ENCODE data around the gene PEX10. TPM values are rescaled to one million over a fixed set of nuclear protein-coding genes. Genes with fewer than 3 reads are reported as not detected.

The PEX10 gene
- total RNA-seq, 2 donors from 2014 or later, result 35.6 TPM

DNA sequence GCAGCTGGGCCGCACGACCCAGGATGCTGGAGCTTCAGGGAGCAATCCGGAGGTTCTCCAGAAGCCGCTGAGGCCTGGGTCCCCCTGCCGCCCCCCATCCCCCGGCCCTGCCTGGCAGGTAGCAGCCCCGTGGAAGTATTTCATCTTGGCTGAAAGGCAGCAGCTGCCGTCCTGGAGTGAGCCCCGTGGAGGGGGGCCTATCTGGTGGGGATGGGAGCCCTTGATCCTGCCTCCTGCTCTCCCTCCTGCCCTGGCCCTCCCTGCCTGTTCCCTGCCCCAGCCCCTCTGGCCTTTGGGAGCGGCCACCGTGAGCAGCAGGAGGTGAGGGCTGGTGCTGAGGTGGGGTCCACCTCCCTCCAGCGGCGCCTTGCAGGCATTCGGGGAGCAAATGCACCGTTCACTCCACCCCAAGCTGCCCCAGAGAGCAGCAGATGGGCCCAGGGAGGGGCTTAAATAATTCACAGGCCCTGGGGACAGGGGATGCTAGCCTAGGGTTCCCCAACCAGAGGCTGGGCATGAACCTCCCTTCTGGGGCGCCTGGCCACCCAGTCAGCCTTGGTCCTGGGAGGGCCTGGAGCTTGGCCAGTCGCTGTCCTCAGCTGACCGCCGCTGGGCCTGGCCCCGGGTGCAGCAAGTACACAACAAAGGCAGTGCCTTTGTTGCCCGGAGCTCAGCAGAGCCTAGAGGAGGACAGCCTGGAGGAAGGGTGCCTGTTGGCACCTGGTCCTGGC lies 40.0 kb upstream of the PEX10 start:
- Mint-ChIP-seq H3K36me3 (ENCODE audit: low read depth) (no peaks in the 10 kb centered on the region), H3K9me3 (no peaks in the 10 kb centered on the region)
- H3K27ac ChIP-seq (ENCODE audit: low read depth, low read length), result no peak overlapping the region

DNA sequence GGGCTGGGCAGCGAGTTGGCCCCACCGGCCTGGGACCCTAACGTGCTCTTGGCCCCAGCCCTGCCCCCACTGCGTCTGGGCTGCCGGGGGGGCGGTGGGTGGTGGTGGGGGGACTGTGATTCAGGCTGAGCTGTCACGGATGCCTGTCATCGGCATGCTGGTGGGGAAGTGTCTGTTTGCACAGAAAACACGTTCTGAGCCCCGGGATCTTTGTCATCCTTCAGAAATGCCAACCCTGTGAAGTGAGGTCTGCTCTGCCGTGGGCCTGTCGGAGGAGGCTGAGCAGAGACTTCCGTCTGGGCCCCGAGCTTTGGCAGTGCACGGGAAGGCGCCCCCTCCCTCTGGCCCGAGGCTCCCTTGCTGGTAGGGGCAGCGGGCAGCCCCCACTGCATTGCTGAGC lies 39.4 kb upstream of the PEX10 start:
- H3K27ac ChIP-seq (ENCODE audit: low read depth, low read length), result no peak overlapping the region

More for the DNA sequence above, 40.0 kb upstream of the PEX10 start:
- no peak overlapping the region for H3K4me3 Mint-ChIP-seq
- Histone ChIP-seq H3K36me3 (ENCODE audit: control insufficient read depth, insufficient read depth, low read length) (no peaks in the 10 kb centered on the region), H3K4me1 (ENCODE audit: control insufficient read depth, insufficient read depth, low read length) (no peaks in the 10 kb centered on the region), H3K9ac (ENCODE audit: extremely low read depth, low read length, poor library complexity, severe bottlenecking) (no peak overlapping the region), H3K4me3 (ENCODE audit: low read length) (no peak overlapping the region), H3K27me3 (ENCODE audit: control insufficient read depth, insufficient read depth, low read length, poor library complexity, severe bottlenecking) (no peaks in the 10 kb centered on the region), H3K9me3 (ENCODE audit: control insufficient read depth, low read length) (no peaks in the 10 kb centered on the region)
- H3K4me1 Mint-ChIP-seq, result no peaks in the 10 kb centered on the region
- H3K27me3 Mint-ChIP-seq (ENCODE audit: insufficient read depth), result no peaks in the 10 kb centered on the region
- no peak overlapping the region for H3K27ac Mint-ChIP-seq
- no peak for DNase-seq
- TF ChIP-seq, protein P1, sequence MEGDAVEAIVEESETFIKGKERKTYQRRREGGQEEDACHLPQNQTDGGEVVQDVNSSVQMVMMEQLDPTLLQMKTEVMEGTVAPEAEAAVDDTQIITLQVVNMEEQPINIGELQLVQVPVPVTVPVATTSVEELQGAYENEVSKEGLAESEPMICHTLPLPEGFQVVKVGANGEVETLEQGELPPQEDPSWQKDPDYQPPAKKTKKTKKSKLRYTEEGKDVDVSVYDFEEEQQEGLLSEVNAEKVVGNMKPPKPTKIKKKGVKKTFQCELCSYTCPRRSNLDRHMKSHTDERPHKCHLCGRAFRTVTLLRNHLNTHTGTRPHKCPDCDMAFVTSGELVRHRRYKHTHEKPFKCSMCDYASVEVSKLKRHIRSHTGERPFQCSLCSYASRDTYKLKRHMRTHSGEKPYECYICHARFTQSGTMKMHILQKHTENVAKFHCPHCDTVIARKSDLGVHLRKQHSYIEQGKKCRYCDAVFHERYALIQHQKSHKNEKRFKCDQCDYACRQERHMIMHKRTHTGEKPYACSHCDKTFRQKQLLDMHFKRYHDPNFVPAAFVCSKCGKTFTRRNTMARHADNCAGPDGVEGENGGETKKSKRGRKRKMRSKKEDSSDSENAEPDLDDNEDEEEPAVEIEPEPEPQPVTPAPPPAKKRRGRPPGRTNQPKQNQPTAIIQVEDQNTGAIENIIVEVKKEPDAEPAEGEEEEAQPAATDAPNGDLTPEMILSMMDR (conservative IDR thresholded peaks at IDR 0.05), result no peak
- WGBS, 2 experiments (ENCODE audit: insufficient coverage in 1 of 2, insufficient read length in 1 of 2), result 85 to 87% methylated on average over 11 to 21 of the region's 21 CpGs

DNA sequence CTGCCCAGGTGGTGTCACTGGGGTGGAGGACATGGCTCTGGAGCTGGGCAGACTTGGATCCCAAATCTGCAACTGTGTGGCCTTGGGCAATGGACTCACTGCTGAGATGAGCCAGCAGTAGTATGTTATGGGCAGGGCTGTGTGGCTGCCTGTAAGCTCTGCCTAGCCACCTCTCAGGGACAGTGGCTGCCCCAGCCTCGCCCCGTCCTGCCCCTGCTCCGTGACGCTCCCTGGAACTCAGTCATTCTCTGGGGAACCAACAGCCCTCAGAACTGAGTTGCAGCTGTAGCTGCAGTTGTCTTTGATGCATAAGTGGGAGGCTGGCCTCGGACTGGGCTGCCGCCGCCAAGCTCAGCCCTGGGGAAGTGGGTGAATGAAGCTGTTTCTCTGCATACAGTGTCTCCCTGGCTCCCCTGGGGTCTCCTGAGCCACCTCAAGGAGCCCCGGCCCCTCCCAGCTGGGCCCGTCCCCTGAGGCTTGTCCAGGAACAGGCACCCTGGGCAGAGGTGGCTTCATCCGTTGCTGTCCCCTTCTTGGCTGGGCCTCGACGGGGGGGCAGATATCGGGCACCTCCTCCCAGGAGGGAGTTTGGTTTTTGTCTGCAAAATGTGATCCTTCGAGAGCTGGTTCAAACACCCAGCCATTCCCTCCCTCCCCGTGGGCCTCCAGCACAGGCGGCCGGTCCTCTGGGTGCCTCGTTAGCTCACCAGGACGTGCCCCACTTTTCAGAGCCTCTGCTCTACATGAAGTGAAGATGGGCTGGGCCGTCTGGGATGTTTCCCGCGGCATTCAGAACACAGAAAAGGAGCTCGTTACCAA lies 37.5 kb upstream of the PEX10 start:
- no peak for DNase-seq
- H3K9me3 ChIP-seq (ENCODE audit: control insufficient read depth, low read length), result no peaks in the 10 kb centered on the region
- Mint-ChIP-seq H3K4me3 (no peak overlapping the region), H3K4me1 (no peaks in the 10 kb centered on the region), H3K36me3 (ENCODE audit: low read depth) (no peaks in the 10 kb centered on the region), H3K27me3 (ENCODE audit: insufficient read depth) (peaks cover 6% of the 10 kb centered on the region), H3K9me3 (no peaks in the 10 kb centered on the region), H3K27ac (no peak overlapping the region)
- H3K9ac ChIP-seq (ENCODE audit: extremely low read depth, low read length, poor library complexity, severe bottlenecking), result no peak overlapping the region
- WGBS, 2 experiments (ENCODE audit: insufficient coverage in 1 of 2, insufficient read length in 1 of 2), result 91 to 98% methylated on average over 12 to 23 of the region's 23 CpGs
- no peaks in the 10 kb centered on the region for H3K36me3 ChIP-seq (ENCODE audit: control insufficient read depth, insufficient read depth, low read length)
- H3K4me3 ChIP-seq (ENCODE audit: low read length), result no peak overlapping the region
- H3K27ac ChIP-seq (ENCODE audit: low read depth, low read length), result no peak overlapping the region
- TF ChIP-seq, protein P1 (conservative IDR thresholded peaks at IDR 0.05), result no peak
- peaks cover 9% of the 10 kb centered on the region for H3K27me3 ChIP-seq (ENCODE audit: control insufficient read depth, insufficient read depth, low read length, poor library complexity, severe bottlenecking)
- H3K4me1 ChIP-seq (ENCODE audit: control insufficient read depth, insufficient read depth, low read length), result no peaks in the 10 kb centered on the region

More for the DNA sequence above, 39.4 kb upstream of the PEX10 start:
- no peaks in the 10 kb centered on the region for H3K4me1 Mint-ChIP-seq
- no peaks in the 10 kb centered on the region for H3K27me3 Mint-ChIP-seq (ENCODE audit: insufficient read depth)
- no peak overlapping the region for H3K4me3 ChIP-seq (ENCODE audit: low read length)
- no peaks in the 10 kb centered on the region for H3K9me3 ChIP-seq (ENCODE audit: control insufficient read depth, low read length)
- H3K4me3 Mint-ChIP-seq, result no peak overlapping the region
- no peaks in the 10 kb centered on the region for H3K9me3 Mint-ChIP-seq
- no peak overlapping the region for H3K27ac Mint-ChIP-seq
- TF ChIP-seq, protein P1 (conservative IDR thresholded peaks at IDR 0.05), result no peak
- 71 to 85% methylated on average over 5 to 18 of the region's 18 CpGs for WGBS, 2 experiments (ENCODE audit: insufficient coverage in 1 of 2, insufficient read length in 1 of 2)
- no peaks in the 10 kb centered on the region for H3K4me1 ChIP-seq (ENCODE audit: control insufficient read depth, insufficient read depth, low read length)
- H3K9ac ChIP-seq (ENCODE audit: extremely low read depth, low read length, poor library complexity, severe bottlenecking), result no peak overlapping the region
- no peak for DNase-seq
- no peaks in the 10 kb centered on the region for H3K36me3 Mint-ChIP-seq (ENCODE audit: low read depth)
- H3K27me3 ChIP-seq (ENCODE audit: control insufficient read depth, insufficient read depth, low read length, poor library complexity, severe bottlenecking), result no peaks in the 10 kb centered on the region
- no peaks in the 10 kb centered on the region for H3K36me3 ChIP-seq (ENCODE audit: control insufficient read depth, insufficient read depth, low read length)
